ENCODE data around the gene CTNNBL1. TPM values are rescaled to one million over a fixed set of nuclear protein-coding genes. Genes with fewer than 3 reads are reported as not detected.

The CTNNBL1 gene
- total RNA-seq, 1 donor from 2014 or later = 87.7 TPM

DNA sequence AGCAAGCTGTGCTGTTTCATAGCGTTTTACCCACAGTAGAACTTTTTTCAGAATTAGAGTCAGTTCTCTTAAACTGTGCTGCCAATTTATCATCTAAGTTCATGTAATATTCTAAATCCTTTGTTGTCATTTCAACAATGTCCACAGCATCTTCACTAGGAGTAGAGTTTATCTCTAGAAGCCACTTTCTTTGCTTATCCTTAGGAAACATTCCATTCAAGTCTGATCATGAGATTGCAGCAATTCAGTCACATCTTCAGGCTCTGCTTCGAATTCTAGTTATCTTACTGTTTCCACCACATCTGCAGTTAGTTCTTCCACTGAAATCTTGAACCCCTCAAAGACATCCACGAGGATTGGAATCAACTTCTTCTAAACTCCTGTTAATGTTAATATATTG lies 12.5 kb downstream of the CTNNBL1 start:
- Mint-ChIP-seq H3K9me3 (peaks cover 2% of the 10 kb centered on the region), H3K36me3 (ENCODE audit: low read depth) (peaks cover 10% of the 10 kb centered on the region), H3K4me3 (no peak overlapping the region), H3K27ac (ENCODE audit: unreplicated experiment) (no peak overlapping the region), H3K4me1 (peaks cover 6% of the 10 kb centered on the region), H3K27me3 (ENCODE audit: low read depth) (no peaks in the 10 kb centered on the region)
- DNase-seq (ENCODE audit: low read depth, low spot score) = no peak
- TF ChIP-seq, protein P1, sequence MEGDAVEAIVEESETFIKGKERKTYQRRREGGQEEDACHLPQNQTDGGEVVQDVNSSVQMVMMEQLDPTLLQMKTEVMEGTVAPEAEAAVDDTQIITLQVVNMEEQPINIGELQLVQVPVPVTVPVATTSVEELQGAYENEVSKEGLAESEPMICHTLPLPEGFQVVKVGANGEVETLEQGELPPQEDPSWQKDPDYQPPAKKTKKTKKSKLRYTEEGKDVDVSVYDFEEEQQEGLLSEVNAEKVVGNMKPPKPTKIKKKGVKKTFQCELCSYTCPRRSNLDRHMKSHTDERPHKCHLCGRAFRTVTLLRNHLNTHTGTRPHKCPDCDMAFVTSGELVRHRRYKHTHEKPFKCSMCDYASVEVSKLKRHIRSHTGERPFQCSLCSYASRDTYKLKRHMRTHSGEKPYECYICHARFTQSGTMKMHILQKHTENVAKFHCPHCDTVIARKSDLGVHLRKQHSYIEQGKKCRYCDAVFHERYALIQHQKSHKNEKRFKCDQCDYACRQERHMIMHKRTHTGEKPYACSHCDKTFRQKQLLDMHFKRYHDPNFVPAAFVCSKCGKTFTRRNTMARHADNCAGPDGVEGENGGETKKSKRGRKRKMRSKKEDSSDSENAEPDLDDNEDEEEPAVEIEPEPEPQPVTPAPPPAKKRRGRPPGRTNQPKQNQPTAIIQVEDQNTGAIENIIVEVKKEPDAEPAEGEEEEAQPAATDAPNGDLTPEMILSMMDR (conservative IDR thresholded peaks at IDR 0.05) = no peak

DNA sequence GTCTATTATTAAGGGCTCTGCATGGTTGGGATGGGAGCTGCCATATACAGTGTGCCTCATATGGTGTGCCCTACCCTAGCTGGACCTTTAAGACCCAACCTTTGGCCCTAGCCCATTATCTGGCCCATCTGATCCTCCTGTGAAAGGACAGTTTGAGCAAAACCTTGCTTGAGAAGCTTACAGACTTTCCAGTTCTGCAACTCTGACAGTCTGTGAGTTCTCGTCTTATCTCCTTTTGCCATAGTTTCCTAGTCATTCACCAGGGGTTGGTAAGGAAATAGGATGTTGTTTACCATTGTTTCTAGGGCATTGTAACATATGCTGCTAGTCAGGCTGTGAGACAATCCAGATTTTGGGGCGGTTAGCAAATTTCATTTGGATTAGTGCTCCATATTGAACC lies 17.2 kb downstream of the CTNNBL1 start:
- H3K27me3 Mint-ChIP-seq (ENCODE audit: low read depth) = no peaks in the 10 kb centered on the region
- DNase-seq (ENCODE audit: low read depth, low spot score) = no peak
- TF ChIP-seq, protein P1 (conservative IDR thresholded peaks at IDR 0.05) = no peak
- H3K4me3 Mint-ChIP-seq = no peak overlapping the region
- peaks cover 14% of the 10 kb centered on the region for H3K36me3 Mint-ChIP-seq (ENCODE audit: low read depth)
- H3K9me3 Mint-ChIP-seq = no peaks in the 10 kb centered on the region
- H3K27ac Mint-ChIP-seq (ENCODE audit: unreplicated experiment) = no peak overlapping the region
- peaks cover 17% of the 10 kb centered on the region for H3K4me1 Mint-ChIP-seq

DNA sequence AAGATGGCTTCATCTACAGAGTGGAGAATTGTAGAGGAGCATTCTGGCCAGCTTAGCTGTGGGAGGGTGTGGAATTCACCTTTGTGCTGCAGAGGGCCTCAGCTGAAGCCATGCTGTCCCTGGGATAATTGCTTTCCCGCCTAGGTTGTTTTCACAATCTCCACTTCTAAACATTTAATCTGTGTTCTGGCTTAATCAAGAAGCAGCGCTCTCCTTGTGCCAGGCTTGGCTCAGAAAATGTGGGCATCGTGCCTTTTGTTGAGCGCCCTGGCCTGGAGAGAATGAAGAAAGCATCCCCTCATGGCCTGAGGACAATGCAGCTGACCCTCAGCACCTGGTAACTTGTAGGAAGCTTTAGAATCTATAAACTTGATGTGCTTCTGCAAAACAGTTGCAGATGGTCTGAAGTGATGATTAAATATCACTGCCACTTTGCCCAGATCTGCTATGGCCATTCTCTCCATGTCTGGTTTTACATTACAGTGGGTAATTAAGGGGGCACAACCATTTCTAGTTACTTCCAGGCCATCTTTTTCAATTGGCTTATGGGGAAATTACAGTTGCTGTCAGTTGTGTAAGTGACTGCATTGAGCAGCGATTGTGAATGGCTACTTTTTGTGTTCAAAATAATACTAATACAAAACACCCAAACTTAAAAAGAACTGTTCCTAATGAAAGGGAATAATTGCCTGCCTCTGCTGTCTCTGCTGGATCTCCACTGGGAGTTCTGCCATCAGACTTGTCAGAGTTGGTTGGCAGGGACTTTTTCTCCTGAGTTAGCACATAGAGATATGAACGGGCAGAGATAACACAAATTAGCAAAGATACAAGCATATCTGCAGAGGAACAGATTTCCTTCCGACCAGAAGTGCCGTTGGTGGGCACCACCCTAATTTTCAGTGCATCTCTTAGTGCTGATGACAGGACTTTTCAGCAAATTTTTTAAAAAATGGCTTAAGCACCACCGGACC lies 18.4 kb downstream of the CTNNBL1 start:
- Mint-ChIP-seq H3K36me3 (ENCODE audit: low read depth) (peaks cover 8% of the 10 kb centered on the region), H3K4me3 (no peak overlapping the region), H3K4me1 (peaks cover 17% of the 10 kb centered on the region), H3K27me3 (ENCODE audit: low read depth) (no peaks in the 10 kb centered on the region), H3K9me3 (peaks cover 2% of the 10 kb centered on the region), H3K27ac (ENCODE audit: unreplicated experiment) (no peak overlapping the region)
- TF ChIP-seq, protein P1 (conservative IDR thresholded peaks at IDR 0.05) = no peak
- DNase-seq (ENCODE audit: low read depth, low spot score) = no peak

DNA sequence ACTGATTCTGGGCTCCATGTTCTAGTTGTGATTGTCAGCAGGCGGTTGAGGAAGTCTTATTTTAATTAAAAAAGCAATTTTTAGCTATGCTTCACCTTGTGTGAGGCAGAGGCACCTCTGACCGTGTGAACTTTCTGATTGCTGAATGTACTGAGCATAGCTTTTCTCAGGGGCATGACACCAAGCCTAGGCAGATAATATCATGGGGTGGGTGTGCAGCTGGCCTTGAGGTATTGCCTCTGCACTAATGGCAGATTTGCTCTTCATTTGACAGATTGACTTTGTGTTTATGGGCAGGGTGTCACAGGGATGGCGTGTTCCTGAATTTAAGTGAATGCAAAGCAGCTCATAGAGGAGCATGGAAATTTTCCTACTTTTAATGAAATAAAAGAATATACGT lies 19.6 kb downstream of the CTNNBL1 start:
- TF ChIP-seq, protein P1 (conservative IDR thresholded peaks at IDR 0.05) = no peak
- peaks cover 2% of the 10 kb centered on the region for H3K9me3 Mint-ChIP-seq

DNA sequence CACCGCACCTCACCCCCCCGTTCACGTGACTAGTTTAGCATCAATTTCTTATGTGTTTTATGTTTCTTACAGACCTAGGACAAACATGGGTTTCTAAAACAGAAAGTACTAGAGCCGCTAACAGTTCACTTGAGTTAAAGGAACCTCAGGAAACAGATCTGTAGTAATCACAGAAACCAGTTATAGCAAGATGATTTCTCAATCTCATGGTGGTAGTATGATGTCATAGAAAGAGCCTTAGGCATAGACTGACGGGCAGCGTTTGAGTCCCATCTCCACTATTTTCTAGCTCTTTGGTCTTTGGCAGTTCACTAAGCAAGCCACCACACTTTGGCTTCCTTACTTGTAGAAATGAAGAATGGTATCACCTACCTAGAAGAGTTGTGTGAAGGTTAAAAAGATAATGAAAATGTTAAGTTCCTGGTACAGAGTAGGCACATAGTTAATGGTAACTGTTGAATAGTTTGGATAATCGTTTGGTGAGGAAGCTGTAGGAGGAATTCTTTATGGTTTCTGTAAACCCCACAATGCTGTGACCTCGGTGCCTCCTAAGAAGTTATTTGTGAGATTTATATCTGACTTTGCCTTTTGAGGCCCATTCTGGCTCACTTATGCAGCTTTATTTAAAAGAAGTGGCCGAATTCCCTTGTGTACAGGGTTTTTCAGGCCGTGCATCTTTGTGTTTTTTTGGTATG lies 21.3 kb downstream of the CTNNBL1 start:
- Mint-ChIP-seq H3K36me3 (ENCODE audit: low read depth) (peaks cover 15% of the 10 kb centered on the region), H3K4me3 (no peak overlapping the region), H3K27ac (ENCODE audit: unreplicated experiment) (no peak overlapping the region), H3K27me3 (ENCODE audit: low read depth) (no peaks in the 10 kb centered on the region), H3K9me3 (peaks cover 6% of the 10 kb centered on the region), H3K4me1 (peaks cover 11% of the 10 kb centered on the region)
- DNase-seq (ENCODE audit: low read depth, low spot score) = no peak
- TF ChIP-seq, protein P1 (conservative IDR thresholded peaks at IDR 0.05) = no peak

More for the DNA sequence above, 19.6 kb downstream of the CTNNBL1 start:
- peaks cover 6% of the 10 kb centered on the region for H3K36me3 Mint-ChIP-seq (ENCODE audit: low read depth)
- H3K4me3 Mint-ChIP-seq = no peak overlapping the region
- no peak overlapping the region for H3K27ac Mint-ChIP-seq (ENCODE audit: unreplicated experiment)
- H3K27me3 Mint-ChIP-seq (ENCODE audit: low read depth) = no peaks in the 10 kb centered on the region
- no peak for DNase-seq (ENCODE audit: low read depth, low spot score)
- H3K4me1 Mint-ChIP-seq = peaks cover 17% of the 10 kb centered on the region
